IPS-NIHi7 (cell line): ENCODE data around the gene POM121.
"Not testable (repeated sequence)": the region's sequence is repeated elsewhere in the genome, so short reads cannot be mapped to it uniquely, and the experiment has no call there.

Source experiments
- DNase-seq: peaks from one replicate; pipeline ENCODE4 v3.0.0; 2012; ENCODE audit warnings: mixed read lengths; ENCODE audit errors: extremely low spot score

POM121 gene

DNA sequence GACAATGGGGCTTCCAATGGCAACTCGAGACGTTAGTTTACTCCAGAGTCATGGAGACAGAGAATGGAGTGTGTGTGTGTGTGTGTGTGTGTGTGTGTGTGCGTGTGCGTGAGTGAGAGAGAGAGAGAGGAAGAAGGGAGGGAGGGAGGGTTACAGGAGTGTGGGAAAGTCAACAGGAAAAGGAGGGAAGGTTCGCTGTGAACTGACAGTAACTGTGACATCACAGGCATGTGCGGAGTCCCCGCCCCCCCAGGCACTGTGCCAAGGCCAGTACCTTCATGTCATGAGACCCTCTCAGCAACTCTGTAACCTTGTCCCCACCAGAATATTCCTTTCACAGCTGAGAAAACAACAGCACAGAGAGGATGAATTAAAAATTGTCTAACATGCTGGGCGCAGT lies 72.6 kb downstream of the POM121 start:
- DNase-seq, result not testable (repeated sequence)

- DNase-seq, result not testable (repeated sequence)
Measured at GRCh38 chr7:72997887-72998468, 73.1 kb downstream of the POM121 start.
